Esophagus (tissue), 2 donors: ENCODE data around the gene DGKK. TPM values are rescaled to one million over a fixed set of nuclear protein-coding genes. Genes with fewer than 3 reads are reported as not detected.

Source experiments
- H3K27ac ChIP-seq, 2 donors: one replicate each; pipeline ENCODE4 v1.5.1; 2013; ENCODE audit warnings: low read depth in 2 of 2, mild to moderate bottlenecking in 2 of 2, inconsistent platforms in 1 of 2, low read length in 1 of 2, moderate library complexity in 1 of 2
- H3K27me3 ChIP-seq, 2 donors: one replicate each; pipeline ENCODE4 v1.6.1; 2013; ENCODE audit warnings: low read length in 2 of 2, control low read depth in 1 of 2, mild to moderate bottlenecking in 1 of 2; ENCODE audit not compliant: insufficient read depth in 2 of 2, control insufficient read depth in 1 of 2
- H3K36me3 ChIP-seq, 2 donors: one replicate each; pipeline ENCODE4 v1.6.1; 2013; ENCODE audit warnings: low read length in 1 of 2; ENCODE audit not compliant: control insufficient read depth in 2 of 2, insufficient read depth in 2 of 2
- H3K4me1 ChIP-seq, 2 donors: one replicate each; pipeline ENCODE4 v1.6.1; 2013; ENCODE audit warnings: low read length in 1 of 2; ENCODE audit not compliant: control insufficient read depth in 2 of 2, insufficient read depth in 2 of 2
- H3K4me3 ChIP-seq, 2 donors: one replicate each; pipeline ENCODE4 v1.5.1; 2013; ENCODE audit warnings: low read length in 2 of 2, mild to moderate bottlenecking in 2 of 2, low read depth in 1 of 2, moderate library complexity in 1 of 2
- H3K9me3 ChIP-seq, 2 donors: one replicate each; pipeline ENCODE4 v1.6.1; 2013; ENCODE audit warnings: mild to moderate bottlenecking in 2 of 2, low read depth in 1 of 2, low read length in 1 of 2, moderate library complexity in 1 of 2; ENCODE audit not compliant: control insufficient read depth in 2 of 2, insufficient read depth in 1 of 2
- WGBS, 2 donors: extraction: QIAGEN DNeasy Blood & Tissue Kit; methylation state at CpG; one replicate each; pipeline ENCODE4 v1.1.7; 2013; 5-methylcytosine and 5-hydroxymethylcytosine counted together
- polyA plus RNA-seq, 2 donors: library from polyadenylated mRNA; stranded (reverse); fragments of 200-250 nt; gene quantifications; one replicate each; pipeline ENCODE4 v1.2.3, GENCODE V29; 2013
- donor health status: healthy with polysubstance abuse.
- donor health status: Bipolar disorder and iron deficiency.

Gene DGKK
- polyA plus RNA-seq, 2 donors: not detected

GRCh38 chrX:50469206-50469605, 1.4 kb downstream of the DGKK start:
- 4 to 29% methylated on average over 22 to 24 of the region's 24 CpGs for WGBS, 2 donors
- peaks cover 3 to 12% of the 10 kb centered on the region in 2 donors for H3K27me3 ChIP-seq
- no peak overlapping the region for H3K27ac ChIP-seq
- H3K36me3 ChIP-seq: no peaks in the 10 kb centered on the region
- H3K4me3 ChIP-seq: no peak overlapping the region
- peaks cover 0 to 3% of the 10 kb centered on the region in 2 donors for H3K4me1 ChIP-seq
- peaks cover 0 to 6% of the 10 kb centered on the region in 2 donors for H3K9me3 ChIP-seq

GRCh38 chrX:50459615-50460014, 11.0 kb downstream of the DGKK start:
- no peaks in the 10 kb centered on the region for H3K4me1 ChIP-seq
- peaks cover 0 to 10% of the 10 kb centered on the region in 2 donors for H3K27me3 ChIP-seq
- 19 to 35% methylated on average over 1 of the region's 1 CpG for WGBS, 2 donors

DNA sequence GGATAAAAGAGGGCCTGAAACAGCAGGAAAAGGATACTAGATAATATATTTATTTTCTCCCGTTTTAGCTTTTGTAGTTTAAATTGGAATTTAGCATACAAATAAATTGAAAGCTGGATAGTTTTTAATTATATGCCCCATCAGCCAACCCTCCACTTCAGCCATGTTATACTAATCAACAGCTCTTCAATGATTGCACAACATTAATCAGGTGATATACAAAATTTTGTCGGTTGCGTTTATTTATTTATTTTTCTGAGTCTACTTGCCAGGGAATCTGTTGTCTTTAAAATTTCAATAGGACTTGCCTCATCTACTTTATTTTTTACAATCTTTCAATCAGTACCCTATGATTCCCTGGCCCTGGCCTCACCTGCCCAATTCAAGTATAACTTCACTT, 12.1 kb downstream of the DGKK start:
- Histone ChIP-seq H3K4me3 (no peak overlapping the region), H3K27ac (no peak overlapping the region), H3K36me3 (no peaks in the 10 kb centered on the region), H3K4me1 (no peaks in the 10 kb centered on the region), H3K9me3 (no peaks in the 10 kb centered on the region), H3K27me3 (peaks cover 0 to 10% of the 10 kb centered on the region in 2 donors)
- WGBS, 2 donors: 79 to 85% methylated on average over 3 of the region's 3 CpGs

More at GRCh38 chrX:50459615-50460014, 11.0 kb downstream of the DGKK start:
- H3K9me3 ChIP-seq: no peaks in the 10 kb centered on the region
- no peak overlapping the region for H3K4me3 ChIP-seq
- H3K27ac ChIP-seq: no peak overlapping the region
- H3K36me3 ChIP-seq: no peaks in the 10 kb centered on the region

- no peak overlapping the region for H3K4me3 ChIP-seq
- peaks cover 0 to 8% of the 10 kb centered on the region in 2 donors for H3K27me3 ChIP-seq
- no peaks in the 10 kb centered on the region for H3K36me3 ChIP-seq
- no peak overlapping the region for H3K27ac ChIP-seq
- H3K4me1 ChIP-seq: no peaks in the 10 kb centered on the region
- 70 to 76% methylated on average over 6 of the region's 6 CpGs for WGBS, 2 donors
- H3K9me3 ChIP-seq: no peaks in the 10 kb centered on the region
Observed at GRCh38 chrX:50456712-50457484, 13.7 kb downstream of the DGKK start.

DNA sequence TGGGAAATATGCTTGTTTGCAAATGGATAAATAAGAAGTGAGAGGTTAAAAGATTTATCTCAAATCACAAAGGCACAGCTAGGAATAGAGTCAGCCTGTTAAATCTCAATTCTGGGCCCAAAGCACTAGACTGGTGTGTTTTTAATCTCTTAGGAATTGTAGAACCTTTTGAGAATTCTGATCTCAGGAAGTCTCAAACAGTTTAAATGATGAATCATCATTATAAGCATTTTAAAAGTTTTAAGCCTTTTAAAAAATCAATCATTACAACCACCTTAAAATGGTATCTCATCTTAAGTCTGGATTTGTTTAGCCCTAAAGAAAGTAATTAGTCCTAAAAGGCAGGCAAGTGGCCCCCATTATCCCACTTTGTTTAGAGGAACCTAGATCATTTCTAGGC, 17.8 kb downstream of the DGKK start:
- no peak overlapping the region for H3K27ac ChIP-seq
- no peaks in the 10 kb centered on the region for H3K36me3 ChIP-seq
- H3K4me3 ChIP-seq: no peak overlapping the region
- no peaks in the 10 kb centered on the region for H3K9me3 ChIP-seq
- H3K4me1 ChIP-seq: no peaks in the 10 kb centered on the region
- H3K27me3 ChIP-seq: peaks cover 0 to 11% of the 10 kb centered on the region in 2 donors

DNA sequence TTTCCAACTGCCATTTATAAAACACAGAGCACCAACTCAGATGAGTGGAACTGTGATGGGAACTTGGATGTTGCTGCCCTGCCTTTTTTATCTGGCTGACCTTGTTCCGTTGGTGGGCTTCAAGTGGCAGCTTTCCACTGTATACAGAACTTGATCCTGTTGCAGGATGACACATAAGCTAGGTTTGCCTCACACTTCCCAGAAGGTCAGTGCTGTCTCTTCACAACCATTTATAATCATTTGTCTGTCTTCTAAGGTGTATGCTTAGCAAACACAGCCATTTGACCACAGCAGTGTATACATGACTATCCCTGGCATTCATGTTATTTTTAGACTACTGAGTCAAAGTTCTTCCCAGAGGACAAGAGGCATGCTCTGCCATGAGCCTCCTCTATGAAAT, 20.3 kb downstream of the DGKK start:
- Histone ChIP-seq H3K4me1 (no peaks in the 10 kb centered on the region), H3K9me3 (no peaks in the 10 kb centered on the region), H3K27ac (no peak overlapping the region), H3K27me3 (peaks cover 0 to 6% of the 10 kb centered on the region in 2 donors), H3K36me3 (no peaks in the 10 kb centered on the region), H3K4me3 (no peak overlapping the region)
- 52 to 57% methylated on average over 1 of the region's 1 CpG for WGBS, 2 donors

GRCh38 chrX:50448565-50448964, 22.1 kb downstream of the DGKK start:
- Histone ChIP-seq H3K4me1 (no peaks in the 10 kb centered on the region), H3K4me3 (no peak overlapping the region), H3K9me3 (no peaks in the 10 kb centered on the region), H3K27ac (no peak overlapping the region), H3K27me3 (peaks cover 0 to 6% of the 10 kb centered on the region in 2 donors), H3K36me3 (no peaks in the 10 kb centered on the region)
- WGBS, 2 donors: 75 to 76% methylated on average over 2 of the region's 2 CpGs

GRCh38 chrX:50447535-50447934, 23.1 kb downstream of the DGKK start:
- no peaks in the 10 kb centered on the region for H3K4me1 ChIP-seq
- 76 to 78% methylated on average over 3 of the region's 3 CpGs for WGBS, 2 donors
- peaks cover 0 to 6% of the 10 kb centered on the region in 2 donors for H3K27me3 ChIP-seq
- H3K27ac ChIP-seq: no peak overlapping the region
- no peaks in the 10 kb centered on the region for H3K36me3 ChIP-seq
- no peak overlapping the region for H3K4me3 ChIP-seq
- no peaks in the 10 kb centered on the region for H3K9me3 ChIP-seq

DNA sequence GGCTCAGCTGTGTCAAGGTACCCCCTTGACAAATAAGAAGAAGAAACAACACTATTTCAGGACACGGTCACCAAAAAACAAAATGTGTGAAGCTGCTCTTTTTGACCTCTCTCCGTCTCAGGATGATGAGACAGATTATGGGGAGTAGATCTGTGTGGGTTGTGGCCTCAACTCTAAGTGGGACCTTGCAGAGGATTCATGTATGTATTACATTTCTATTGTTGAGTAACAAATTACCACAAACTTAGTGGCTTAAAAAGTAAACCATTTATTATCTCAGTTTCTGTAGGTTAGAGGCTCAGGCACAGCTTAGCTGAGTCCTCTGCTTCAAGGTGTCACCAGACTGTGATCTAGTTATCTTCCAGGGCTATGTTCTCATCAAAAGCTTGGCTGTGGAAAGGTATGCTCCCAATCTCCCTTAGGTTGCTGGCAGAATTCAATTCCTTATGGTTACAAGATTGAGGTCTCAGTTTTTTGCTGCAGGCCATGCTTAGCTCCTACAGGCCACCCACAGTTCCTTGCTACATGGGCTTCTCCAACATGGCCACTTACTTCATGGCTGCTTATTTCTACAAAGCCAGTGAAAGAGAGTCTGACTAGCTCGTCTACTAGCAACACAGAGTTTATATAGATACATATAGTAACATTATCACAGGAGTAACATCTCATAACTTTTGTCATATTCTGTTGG, 28.1 kb downstream of the DGKK start:
- 50 to 79% methylated on average over 3 of the region's 3 CpGs for WGBS, 2 donors
- Histone ChIP-seq H3K27me3 (peaks cover 0 to 5% of the 10 kb centered on the region in 2 donors), H3K9me3 (no peaks in the 10 kb centered on the region)

More for the DNA sequence above, 28.1 kb downstream of the DGKK start:
- H3K4me1 ChIP-seq: no peaks in the 10 kb centered on the region
- no peaks in the 10 kb centered on the region for H3K36me3 ChIP-seq
- H3K27ac ChIP-seq: no peak overlapping the region
- H3K4me3 ChIP-seq: no peak overlapping the region
